NCI-H1436 (cell line): Measurements from ENCODE around the gene SHC1.

Experiments
- DNase-seq: peaks from one replicate; lab custom pipeline; 2025; lab: John Stamatoyannopoulos, UW

Gene SHC1

DNA sequence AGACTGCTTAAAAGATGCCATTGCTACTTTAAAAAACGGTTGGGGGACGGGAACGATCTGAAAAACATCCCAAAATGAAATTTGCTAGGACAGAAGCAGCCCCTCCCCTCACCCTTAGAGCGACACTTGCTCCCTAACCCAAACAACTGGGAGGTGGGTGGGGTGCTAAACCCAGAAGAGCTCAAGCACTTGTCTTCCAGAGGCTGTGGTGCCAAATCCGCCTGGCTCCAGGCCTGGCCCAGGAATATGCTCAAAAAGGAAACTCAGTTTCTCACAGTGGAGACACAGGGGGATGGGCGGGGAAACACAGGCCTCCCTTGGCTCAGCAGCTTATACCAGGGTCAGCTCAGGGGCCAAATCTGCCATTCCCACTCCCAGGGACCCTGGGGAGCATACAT lies 14.0 kb downstream of the SHC1 start:
- DNase-seq, result no peak

DNA sequence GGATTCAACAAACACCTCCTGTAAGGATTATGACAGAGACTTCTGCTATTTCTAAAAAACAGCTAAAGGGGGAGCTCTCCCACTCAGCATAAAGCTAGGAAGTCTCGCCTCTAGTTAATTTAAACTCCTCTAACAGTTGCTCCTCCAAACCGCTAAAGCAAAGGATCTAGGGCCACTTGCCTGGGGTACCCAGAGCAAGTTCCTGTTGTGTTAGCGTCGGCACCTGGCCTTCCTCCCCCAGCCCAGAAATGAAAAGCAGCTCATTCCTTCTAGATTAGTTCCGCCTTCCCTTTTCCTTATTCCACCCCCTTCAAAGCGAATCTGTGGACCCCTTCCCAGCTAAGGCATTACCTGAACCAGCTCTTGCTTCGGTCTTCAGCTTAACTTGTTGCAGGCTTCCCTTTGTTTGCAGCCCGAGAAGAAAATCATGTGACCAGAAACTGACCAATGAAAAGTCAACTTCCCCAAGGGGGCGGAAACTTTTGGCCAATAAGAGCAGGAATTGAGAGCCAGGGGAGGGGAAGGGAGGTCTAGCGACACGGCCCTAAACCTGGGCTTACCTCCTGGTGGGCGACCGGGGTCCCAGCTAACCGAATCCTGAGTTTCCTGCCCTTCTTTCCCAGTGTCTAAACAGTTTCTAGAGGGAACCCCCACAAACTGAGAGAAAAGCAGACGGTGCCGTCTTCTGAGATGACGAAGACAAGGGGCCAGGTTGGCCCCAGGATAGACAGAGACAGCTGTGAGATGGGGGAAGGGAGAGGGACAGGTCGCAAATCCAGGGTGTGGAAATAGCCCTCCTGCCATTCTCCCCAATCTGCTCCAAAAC lies 14.6 kb downstream of the SHC1 start, which contains the start of gene PBXIP1:
Gene PBXIP1, minus strand, starts transcription at position 382 of the 826 bp plus-strand sequence. CDS start 2,378 bp downstream, outside the sequence.
- peak; percentile 85 for DNase-seq

DNA sequence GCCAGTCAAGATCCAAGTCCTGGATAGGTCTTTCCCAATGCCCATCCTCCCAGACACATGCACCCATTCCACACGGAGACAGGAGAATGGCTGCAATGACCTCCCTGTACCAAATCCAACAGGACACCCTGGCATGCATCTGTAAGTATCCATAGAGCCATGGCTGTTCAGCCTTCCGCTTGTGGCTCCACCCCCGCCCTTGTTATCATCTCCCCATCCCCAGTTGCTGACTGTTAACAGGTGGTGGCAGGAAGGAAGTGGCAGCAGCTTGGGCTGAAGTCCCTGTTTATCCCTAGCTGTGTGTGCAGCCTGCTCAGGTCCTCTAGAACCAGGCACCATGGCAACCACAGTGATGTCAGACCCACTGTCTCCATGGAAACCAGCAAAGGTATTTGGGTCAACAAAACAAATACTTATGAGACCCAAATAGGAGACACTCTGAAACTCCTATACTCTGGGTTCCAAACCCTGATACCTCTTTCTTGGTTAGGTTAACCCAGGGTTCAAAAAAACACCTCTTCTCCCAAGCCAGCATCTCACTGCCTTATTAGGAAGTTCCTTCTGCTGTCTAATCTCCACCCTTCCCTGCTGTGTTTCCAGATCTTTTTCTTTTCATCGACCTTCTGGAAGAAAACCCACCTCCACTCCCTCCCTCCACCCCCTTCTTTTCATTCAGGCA lies 15.4 kb downstream of the SHC1 start:
- DNase-seq, result peak; percentile 58

DNA sequence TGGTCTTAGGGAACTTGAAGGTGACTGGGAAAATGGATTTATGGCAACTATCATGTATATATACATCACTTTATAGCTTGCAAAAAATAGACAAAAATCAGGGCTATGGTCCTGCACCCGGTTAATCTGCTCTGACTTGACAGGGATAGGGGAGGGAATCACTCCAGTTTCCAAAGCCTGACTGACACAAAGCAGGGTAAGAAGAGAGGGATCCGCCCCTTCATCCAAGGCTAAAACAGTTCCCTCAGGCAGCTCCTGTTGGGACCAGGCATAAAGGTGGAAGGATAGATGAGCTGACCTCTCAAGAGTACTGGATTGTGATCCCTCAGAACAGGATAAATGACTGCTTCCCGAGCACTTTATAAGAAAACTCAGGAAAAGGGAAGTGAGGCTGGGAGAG lies 16.0 kb downstream of the SHC1 start:
- DNase-seq, result no peak

DNA sequence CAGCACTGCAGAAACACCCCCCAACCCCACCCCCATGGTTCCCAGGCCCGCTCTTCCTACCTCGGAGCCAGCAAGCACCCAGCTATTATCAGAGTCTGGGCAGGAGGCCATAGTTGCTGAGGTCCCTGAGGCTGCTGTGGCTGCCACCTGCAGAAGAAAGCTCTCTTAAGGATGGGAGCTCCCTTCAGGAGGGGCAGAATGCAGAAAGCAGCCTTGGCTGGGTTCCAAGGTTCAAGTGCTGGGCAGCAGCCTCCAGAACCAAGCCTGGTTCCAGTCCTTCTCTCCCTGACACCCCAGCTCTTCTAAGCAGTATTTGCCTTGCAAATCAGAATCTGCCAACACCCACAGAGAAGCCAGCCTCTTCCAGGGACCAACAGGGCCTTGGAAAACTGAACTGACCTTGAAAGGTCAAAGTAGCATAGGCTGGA lies 16.9 kb downstream of the SHC1 start:
- no peak for DNase-seq

DNA sequence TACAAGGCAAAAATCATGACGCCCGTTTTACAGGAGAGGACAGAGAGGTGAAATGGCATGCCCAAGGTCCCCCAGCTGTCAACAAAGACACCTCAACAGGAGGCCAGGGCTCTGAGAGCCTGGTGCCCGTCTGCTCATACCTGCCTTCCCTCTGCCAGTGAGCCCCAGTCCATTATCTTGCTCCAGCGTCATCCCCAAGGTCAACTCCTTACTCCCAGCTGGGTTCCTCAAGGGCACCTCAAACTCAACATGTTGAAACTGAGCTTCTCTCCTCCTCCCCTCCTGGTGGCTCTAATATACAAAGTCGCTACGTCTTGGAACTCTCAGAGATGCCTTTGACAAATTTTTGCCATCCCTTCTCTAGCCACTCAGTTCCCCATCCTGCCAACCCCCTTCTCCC lies 17.9 kb downstream of the SHC1 start:
- DNase-seq, result no peak

DNA sequence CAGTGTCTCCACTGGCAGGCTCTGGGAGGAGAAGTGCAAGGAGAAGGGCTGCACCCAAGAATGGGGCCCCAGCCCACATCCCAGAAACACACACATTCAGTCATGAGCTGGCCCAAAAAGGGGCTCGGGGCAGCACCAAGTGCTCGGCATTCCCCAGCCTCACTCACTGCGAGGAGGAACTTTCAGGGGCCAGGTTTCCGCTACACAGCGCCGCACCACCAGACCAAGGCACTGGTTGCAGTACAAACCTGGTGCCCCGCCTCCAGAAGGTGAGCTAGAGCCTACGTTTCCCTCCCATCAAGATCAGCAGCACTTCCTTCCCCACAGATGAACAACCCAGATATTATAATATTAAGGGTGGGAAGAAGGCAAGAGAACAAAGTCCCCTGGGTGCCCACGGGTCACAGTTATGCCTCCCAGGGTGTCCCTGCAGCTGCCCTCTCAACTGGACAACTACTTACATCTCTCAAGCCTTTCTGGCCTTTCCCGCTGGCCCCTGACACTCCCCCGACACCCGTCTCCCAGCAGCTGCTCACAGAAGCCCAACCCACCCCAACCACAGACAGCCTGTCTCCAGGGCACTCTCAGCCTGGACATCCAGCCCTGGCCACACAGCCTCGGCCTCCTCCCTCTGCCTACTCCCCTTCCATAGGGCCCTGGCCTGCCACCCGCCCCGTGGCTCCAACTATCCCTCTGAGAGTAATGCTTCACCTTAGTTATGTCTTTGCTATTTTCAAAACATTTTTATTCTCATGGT lies 18.5 kb downstream of the SHC1 start:
- DNase-seq, result no peak

DNA sequence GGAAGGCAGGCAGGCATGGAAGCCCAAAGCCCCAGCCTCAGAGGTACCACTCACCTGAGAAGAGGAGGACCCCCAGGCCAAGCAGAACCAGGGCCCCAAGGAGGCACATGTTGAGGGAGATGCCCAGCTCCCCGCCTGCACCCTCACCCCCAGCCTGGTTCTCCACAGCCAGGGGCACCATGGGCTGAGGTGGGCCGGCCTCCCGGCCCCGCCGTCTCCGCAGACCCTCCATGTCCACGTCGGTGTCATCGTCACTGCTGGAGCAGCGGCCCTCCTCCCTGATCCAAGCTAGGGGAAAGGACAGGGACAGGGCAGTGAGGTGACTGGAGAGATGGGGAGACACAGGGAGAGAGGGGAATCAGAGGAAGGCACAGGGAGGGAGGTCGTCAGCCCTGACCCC lies 22.5 kb downstream of the SHC1 start:
- DNase-seq, result no peak

DNA sequence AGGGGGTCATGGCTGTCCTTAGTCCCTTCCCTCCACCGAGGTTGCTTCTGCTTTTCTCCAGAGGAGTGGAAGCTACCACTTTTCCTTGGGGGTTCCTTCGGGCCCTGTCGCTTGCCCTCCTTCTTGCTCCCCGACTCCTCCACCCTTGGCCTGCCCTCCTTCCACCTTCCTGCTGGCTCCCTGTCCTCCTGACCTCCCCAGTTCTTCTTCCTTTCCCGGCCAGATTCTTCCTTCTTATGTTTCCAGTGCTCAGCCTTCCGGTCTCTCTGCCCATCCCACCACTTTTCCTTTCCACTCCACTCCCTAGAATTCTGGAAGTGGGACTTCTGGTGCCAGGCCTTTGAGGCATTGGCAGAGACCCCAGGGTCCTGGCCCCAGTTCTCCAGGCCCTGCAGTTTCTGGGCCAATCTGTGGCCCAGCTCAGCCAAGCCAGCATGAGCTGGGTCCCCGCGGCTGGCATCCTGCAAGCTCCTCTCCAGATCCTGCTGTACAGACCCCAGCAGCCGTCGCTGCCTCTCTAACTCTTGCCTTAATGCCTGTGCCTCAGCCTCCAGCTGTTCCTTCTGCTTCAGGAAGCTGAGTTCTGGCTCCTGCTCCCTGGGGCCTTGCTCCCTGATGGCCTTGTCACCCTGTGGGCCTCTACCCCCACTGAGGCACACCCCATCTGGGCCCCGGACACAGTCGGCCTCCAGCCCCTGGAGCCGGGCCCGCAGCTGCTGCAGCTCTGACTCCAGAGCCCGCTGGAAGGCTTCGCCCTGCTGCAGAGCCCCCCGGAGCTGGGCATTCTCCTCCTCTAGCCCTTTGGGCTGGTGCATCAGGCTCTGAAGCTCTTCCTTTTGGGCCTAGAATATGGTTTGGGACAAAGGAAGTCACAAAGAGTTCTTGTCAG lies 24.3 kb downstream of the SHC1 start:
- no peak for DNase-seq

DNA sequence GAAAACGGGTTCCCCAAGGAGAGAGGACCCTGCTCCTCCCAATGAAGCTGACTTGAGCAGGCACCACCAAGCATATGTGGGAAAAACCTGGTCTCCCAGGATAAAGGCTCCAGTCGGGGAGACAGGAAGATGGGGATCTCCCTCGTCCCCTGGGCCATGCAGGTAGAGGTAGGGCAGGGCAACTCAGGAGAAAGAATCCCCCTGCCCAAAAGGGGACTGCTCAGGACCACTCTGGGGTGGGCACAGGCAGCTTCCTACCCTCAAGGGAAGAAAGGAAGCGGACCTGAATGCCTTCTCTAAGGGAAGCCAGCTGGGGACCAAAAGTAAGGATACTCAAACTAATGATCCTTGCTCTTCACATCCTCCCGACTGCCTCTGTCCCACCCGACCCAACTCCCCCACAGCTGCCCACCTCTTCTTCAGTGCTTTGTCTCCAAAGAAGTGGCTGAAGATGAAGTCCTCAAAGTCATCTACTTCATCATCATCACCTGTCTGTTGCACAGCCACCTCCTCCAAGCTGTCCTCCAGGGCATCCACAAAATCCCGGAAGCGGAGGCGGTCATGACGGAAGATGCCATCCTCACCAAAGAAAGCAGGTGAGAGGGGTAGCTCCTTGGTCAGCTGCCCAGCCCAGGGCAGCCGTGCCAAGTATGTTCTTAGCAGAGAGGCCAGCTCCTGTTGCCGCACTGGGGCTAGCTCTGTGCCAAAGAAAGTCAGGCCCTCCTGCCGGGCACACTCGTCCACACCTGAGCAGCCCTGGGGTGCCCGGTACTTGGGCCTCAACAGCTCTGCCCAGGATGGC lies 25.2 kb downstream of the SHC1 start:
- no peak for DNase-seq

DNA sequence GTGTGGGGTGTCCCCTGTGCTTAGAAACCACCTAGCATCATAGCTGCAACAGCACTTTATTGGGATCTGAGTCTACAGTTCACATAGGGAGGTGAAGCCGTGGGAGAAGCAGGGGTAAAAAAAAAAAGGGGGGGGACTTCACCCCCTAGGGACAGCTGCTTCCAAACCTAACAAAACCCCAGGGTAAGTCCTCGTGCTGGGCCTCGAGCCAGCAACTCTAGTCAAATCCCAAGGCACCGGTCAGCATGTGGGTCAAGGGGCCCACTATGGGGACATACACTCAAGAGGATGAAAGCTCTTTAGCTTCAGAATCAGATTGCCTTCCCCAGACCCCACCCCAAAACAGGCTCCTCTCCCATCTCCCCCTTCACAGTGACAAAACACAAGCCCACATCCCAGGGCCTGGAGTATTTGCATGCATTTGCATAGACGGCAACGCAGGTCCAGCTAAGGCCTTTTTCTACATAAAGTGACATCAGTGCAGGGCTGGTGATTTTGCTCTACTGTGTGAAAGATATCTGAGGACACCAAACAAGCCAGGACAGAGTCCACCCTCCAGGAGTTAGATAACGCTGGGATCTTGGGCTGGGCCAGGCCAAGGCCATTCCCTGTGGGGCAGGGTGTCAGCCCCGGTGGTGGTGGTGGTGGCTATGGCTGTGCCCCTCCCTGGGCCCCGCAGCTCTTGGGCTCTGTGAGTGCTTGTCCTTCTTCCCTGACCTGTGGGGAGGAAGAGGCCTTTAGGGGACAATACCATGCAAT lies 26.0 kb downstream of the SHC1 start:
- DNase-seq, result no peak

DNA sequence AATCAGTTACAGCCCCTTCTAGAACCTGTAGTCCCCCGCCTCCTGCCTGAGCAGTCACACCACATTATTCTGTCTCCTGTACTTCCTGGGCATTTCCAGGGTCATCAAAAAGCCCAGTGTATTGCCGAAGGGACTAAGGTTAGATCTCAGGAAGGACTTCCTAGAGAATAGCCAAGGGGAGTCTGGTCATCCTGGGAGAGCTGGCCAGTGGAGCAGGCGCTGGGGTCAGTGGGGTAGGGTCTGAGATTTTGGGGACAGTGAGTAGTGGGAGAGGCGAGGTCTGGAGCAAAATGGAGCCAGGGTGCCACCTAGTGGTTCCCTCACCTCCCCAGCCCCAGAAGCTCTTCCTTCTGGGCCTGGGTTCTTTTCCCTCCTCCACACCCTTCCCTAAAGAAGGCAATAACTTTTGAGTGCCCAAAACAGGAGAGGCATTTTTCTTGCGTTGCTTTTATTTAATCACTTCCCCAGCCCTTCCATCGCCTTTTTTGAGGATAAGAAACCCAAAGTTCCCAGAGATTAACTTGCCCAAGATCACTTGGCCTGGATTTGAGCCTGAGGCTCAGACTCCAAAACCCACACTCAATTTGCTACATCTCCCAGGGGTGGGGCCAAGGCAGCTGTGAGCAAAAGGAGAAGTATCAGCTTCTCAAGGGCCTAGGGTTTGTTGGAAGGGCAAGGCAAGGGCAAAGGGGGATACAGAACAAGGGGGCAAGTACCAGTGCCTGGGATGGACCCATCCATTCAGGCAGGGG lies 26.7 kb downstream of the SHC1 start:
- DNase-seq, result peak; percentile 46

DNA sequence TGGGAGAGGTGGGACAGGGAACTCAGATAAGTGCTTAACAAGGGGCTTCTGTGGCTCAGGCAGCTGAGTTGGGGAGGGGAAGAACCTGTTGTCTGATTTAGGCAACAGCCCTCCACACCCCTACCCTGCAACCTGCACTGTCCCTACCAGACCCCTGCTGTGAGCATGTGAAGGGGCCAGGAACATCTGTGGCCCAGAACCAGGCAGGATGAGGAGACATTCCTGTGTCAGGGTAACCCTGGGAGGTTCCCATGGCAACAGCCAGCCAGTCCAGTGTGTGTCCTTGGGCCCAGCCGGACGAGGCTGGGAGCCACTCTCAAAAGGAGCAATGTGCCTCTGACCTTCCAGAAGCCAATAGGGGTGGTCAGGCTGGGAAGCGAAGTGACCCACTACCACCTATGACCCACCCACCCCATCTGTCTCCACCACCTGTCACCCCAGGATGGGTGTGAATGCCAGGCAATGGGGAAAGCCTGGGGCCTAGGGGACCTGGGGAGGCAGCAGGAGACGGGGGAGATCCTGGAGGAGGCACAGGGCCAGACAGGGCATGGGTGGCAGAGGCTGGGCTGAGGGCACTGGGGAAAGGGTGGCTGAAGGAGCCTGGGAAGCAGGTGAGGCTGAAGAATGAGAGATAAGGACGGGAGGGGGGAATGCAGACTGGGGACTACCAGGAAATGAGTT lies 29.1 kb downstream of the SHC1 start:
- DNase-seq, result no peak

DNA sequence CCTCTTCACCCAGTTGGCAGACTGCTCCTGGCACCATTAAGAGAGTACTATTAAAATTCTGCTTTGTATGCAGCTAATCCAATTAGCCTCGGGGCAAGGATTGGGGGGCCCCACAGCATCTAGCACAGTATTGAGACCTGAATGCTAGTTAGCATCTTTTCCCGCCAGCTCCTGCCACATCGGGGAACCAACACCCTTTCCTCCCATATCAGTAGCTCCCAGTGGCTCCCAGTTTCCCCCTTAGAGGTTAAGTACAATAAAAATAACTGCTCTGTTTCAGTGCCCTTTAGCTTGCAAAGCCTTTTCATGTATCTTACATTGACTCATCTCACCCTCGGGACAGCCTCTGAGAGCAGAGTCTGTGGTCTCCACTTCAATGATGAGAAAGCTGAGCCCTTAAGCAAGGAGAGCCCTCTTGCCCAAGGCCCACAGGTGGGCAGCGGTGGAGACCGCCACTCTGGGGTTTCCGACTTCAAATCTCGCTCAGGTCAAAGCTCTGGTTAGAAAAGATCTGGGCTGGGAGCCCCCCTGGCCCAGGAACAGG lies 29.8 kb downstream of the SHC1 start:
- no peak for DNase-seq

DNA sequence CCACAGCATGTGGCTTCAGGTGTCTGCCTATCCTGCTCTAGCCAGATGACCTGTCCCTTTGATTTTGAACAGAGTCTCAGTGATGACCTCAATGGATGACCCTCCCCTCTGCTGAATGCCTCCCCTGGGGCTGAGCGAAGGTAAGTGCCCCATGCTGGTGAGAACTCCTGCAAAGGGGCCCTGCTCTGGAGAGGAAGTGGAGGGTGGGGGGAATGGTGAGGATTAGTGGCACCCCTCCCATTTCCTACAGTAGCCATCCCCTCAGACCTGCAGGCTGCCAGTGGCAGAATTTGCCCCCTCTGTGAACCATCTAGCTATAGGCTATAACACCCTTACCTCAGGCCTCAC lies 30.4 kb downstream of the SHC1 start:
- no peak for DNase-seq

DNA sequence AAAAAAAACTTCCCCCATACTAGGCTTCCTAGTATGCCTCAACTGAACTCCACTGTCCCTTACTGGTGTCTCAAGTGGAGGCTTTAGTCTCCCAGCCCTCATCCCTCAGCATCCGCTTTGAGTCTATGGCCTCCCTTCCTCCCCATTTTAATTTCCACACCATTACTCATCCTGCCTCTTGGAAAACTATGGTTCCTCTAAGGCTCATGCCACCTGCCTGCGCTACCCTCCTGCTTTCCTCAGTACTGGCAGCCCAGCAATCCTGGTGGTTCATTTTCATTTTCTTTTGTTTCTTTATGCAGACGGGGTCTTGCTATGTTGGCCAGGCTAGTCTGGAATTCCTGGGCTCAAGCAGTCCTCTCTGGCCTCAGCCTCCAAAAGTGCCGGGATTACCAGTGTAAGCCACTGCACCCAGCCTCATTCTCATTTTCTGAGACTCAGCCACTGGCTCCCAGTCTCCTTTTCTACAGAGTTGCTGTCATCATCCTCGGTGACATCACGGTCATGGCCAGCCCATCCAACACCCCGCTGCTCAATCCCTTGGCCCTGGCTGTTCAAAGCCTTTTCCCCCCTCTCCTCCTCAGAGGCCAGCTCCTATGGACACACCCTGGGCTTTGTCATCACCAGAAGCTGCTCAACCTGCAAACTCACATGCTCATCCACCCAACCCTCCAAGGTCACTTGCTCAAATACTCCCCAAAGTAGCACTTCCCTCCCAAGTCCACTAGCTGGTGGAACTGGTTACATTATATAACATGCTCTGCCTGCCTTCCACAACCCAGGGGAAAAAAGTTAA lies 31.7 kb downstream of the SHC1 start:
- DNase-seq, result no peak

DNA sequence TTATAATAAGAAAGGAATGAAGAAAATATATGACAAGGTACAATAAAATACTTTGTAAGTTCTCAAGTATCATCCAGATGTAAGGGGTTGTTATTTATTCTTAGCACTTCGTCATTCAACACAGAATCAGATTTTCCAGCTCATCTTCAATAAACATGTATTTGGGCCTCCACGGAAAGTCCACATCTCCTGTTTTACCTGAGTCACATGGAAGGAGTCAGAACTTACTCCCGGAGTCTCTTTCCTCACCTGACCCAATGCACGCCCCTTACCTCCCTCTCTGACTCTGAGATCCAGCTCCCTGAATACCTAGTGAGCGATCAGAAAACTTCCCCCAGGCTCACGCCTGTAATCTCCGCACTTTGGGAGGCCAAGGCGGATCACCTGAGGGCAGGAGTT lies 32.6 kb downstream of the SHC1 start:
- no peak for DNase-seq
